GM19193 (cell line): Measurements from ENCODE around the gene C3orf80.

Source experiments
- POLR2A ChIP-seq: IDR thresholded peaks from 4 replicates; pipeline ENCODE4 v1.6.1; 2011; ENCODE audit not compliant: insufficient read depth, insufficient read length; ENCODE audit errors: extremely low read depth

The C3orf80 gene

GRCh38 chr3:160200353-160200752, 24.9 kb upstream of the C3orf80 start:
- no peak for TF ChIP-seq POLR2A

GRCh38 chr3:160205606-160206005, 19.6 kb upstream of the C3orf80 start:
- TF ChIP-seq POLR2A = no peak

- no peak for TF ChIP-seq POLR2A
Measured at GRCh38 chr3:160210341-160210740, 14.9 kb upstream of the C3orf80 start.

- TF ChIP-seq POLR2A = no peak
Measured at GRCh38 chr3:160210799-160211221, 14.4 kb upstream of the C3orf80 start.

- no peak for TF ChIP-seq POLR2A
Measured at GRCh38 chr3:160213191-160213590, 12.0 kb upstream of the C3orf80 start.

GRCh38 chr3:160217675-160218074, 7.5 kb upstream of the C3orf80 start:
- TF ChIP-seq POLR2A = no peak

GRCh38 chr3:160218136-160218535, 7.1 kb upstream of the C3orf80 start:
- no peak for TF ChIP-seq POLR2A

GRCh38 chr3:160220038-160220437, 5.2 kb upstream of the C3orf80 start:
- no peak for TF ChIP-seq POLR2A

- TF ChIP-seq POLR2A = no peak
Measured at GRCh38 chr3:160221019-160221418, 4.2 kb upstream of the C3orf80 start.

- TF ChIP-seq POLR2A = no peak
Measured at GRCh38 chr3:160224256-160224655, 966 bp upstream of the C3orf80 start.

GRCh38 chr3:160224811-160225175, 429 bp upstream of the C3orf80 start:
- TF ChIP-seq POLR2A = no peak

GRCh38 chr3:160226026-160226907, 1.0 kb downstream of the C3orf80 start:
- no peak for TF ChIP-seq POLR2A

GRCh38 chr3:160227419-160227818, 2.2 kb downstream of the C3orf80 start:
- TF ChIP-seq POLR2A = no peak

- no peak for TF ChIP-seq POLR2A
Measured at GRCh38 chr3:160232014-160232413, 6.8 kb downstream of the C3orf80 start.

GRCh38 chr3:160245261-160245800, 20.1 kb downstream of the C3orf80 start:
- TF ChIP-seq POLR2A = no peak

GRCh38 chr3:160247766-160248165, 22.5 kb downstream of the C3orf80 start:
- TF ChIP-seq POLR2A = no peak
